ENCODE results near the gene CTIF. TPM values are rescaled to one million over a fixed set of nuclear protein-coding genes. Genes with fewer than 3 reads are reported as not detected.
A peak's percentile ranks its signal among the peaks of the same experiment; 100 is the strongest.

Gene CTIF
- total and polyA plus RNA-seq, 4 donors = 12.2 to 45.7 (median 32.6) TPM

GRCh38 chr18:48815179-48815515 is 276.3 kb downstream of the CTIF start:
- no peak overlapping the region for H3K4me3 ChIP-seq
- no peak overlapping the region for H3K27ac ChIP-seq (ENCODE audit: low read depth in 1 of 2, low read length in 1 of 2)
- WGBS, 2 donors = 84 to 92% methylated on average over 1 of the region's 1 CpG
- no peak for TF ChIP-seq CTCF (IDR thresholded peaks at IDR 0.05; ENCODE audit: control extremely low read depth, extremely low read depth)
- H3K9ac ChIP-seq (ENCODE audit: insufficient read depth in 1 of 2, low read length in 2 of 2) = no peak overlapping the region
- H3K4me1 ChIP-seq (ENCODE audit: control insufficient read depth in 5 of 5, insufficient read depth in 5 of 5, low read length in 5 of 5) = peaks cover 0 to 6% (median 0%) of the 10 kb centered on the region in 5 donors
- H3K27me3 ChIP-seq (ENCODE audit: control insufficient read depth in 3 of 3, insufficient read depth in 3 of 3, low read length in 2 of 3) = no peaks in the 10 kb centered on the region
- H3K36me3 ChIP-seq (ENCODE audit: control insufficient read depth in 4 of 4, insufficient read depth in 4 of 4, low read length in 4 of 4) = peaks cover 0 to 12% (median 0%) of the 10 kb centered on the region in 4 donors
- no peaks in the 10 kb centered on the region for H3K9me3 ChIP-seq (ENCODE audit: control insufficient read depth in 4 of 4, insufficient read depth in 3 of 4, low read length in 3 of 4)
- ATAC-seq (ENCODE audit: insufficient read depth, low FRiP score) = no peak
- no peak for DNase-seq

- DNase-seq (peak in 1 of 3 donors; percentile 2), ATAC-seq (ENCODE audit: insufficient read depth, low FRiP score) (no peak)
- no peaks in the 10 kb centered on the region for H3K27me3 ChIP-seq (ENCODE audit: control insufficient read depth in 3 of 3, insufficient read depth in 3 of 3, low read length in 2 of 3)
- H3K27ac ChIP-seq (ENCODE audit: low read depth in 1 of 2, low read length in 1 of 2) = no peak overlapping the region
- 76 to 83% methylated on average over 5 of the region's 5 CpGs for WGBS, 2 donors
- no peak for TF ChIP-seq CTCF (IDR thresholded peaks at IDR 0.05; ENCODE audit: control extremely low read depth, extremely low read depth)
- no peak overlapping the region for H3K9ac ChIP-seq (ENCODE audit: insufficient read depth in 1 of 2, low read length in 2 of 2)
- H3K36me3 ChIP-seq (ENCODE audit: control insufficient read depth in 4 of 4, insufficient read depth in 4 of 4, low read length in 4 of 4) = peaks cover 0 to 15% (median 0%) of the 10 kb centered on the region in 4 donors
- H3K9me3 ChIP-seq (ENCODE audit: control insufficient read depth in 4 of 4, insufficient read depth in 3 of 4, low read length in 3 of 4) = no peaks in the 10 kb centered on the region
- H3K4me3 ChIP-seq = no peak overlapping the region
- peaks cover 0 to 6% (median 0%) of the 10 kb centered on the region in 5 donors for H3K4me1 ChIP-seq (ENCODE audit: control insufficient read depth in 5 of 5, insufficient read depth in 5 of 5, low read length in 5 of 5)
These were observed 276.9 kb downstream of the CTIF start for GRCh38 chr18:48815581-48816324.

GRCh38 chr18:48816554-48816953 is 277.7 kb downstream of the CTIF start:
- DNase-seq (no peak), ATAC-seq (ENCODE audit: insufficient read depth, low FRiP score) (no peak)
- H3K36me3 ChIP-seq (ENCODE audit: control insufficient read depth in 4 of 4, insufficient read depth in 4 of 4, low read length in 4 of 4) = peaks cover 0 to 15% (median 0%) of the 10 kb centered on the region in 4 donors
- H3K4me1 ChIP-seq (ENCODE audit: control insufficient read depth in 5 of 5, insufficient read depth in 5 of 5, low read length in 5 of 5) = peaks cover 0 to 6% (median 0%) of the 10 kb centered on the region in 5 donors
- H3K27me3 ChIP-seq (ENCODE audit: control insufficient read depth in 3 of 3, insufficient read depth in 3 of 3, low read length in 2 of 3) = no peaks in the 10 kb centered on the region
- H3K27ac ChIP-seq (ENCODE audit: low read depth in 1 of 2, low read length in 1 of 2) = no peak overlapping the region
- H3K4me3 ChIP-seq = no peak overlapping the region
- H3K9ac ChIP-seq (ENCODE audit: insufficient read depth in 1 of 2, low read length in 2 of 2) = no peak overlapping the region
- no peak for TF ChIP-seq CTCF (IDR thresholded peaks at IDR 0.05; ENCODE audit: control extremely low read depth, extremely low read depth)
- no peaks in the 10 kb centered on the region for H3K9me3 ChIP-seq (ENCODE audit: control insufficient read depth in 4 of 4, insufficient read depth in 3 of 4, low read length in 3 of 4)
- WGBS, 2 donors = 79 to 81% methylated on average over 7 of the region's 7 CpGs
